SK-N-SH treated with all-trans-retinoic acid at 6 μM for 48 hours (cell line): ENCODE measurements around the gene PRDM11.

Source experiments
- ATAC-seq: fragments of 200-7000 bp; cut with Tn5 transposase; 3 replicates; pipeline ENCODE4 v1.9.1; 2020; ENCODE audit warnings: mild to moderate bottlenecking, moderate library complexity
- ARNTL ChIP-seq: fragments of 450-650 bp; formaldehyde crosslinking; IDR thresholded peaks from 2 replicates; pipeline ENCODE4 v1.5.0; 2020; ENCODE audit warnings: low read depth, mild to moderate bottlenecking, moderate library complexity, borderline replicate concordance
- BACH2 ChIP-seq: fragments of 250-450 bp; sonication (Bioruptor Pico); IDR thresholded peaks from 2 replicates; pipeline ENCODE4 v1.9.0; 2021; ENCODE audit warnings: mild to moderate bottlenecking, borderline replicate concordance
- CSDC2 ChIP-seq: fragments of 250-450 bp; sonication (Bioruptor Pico); IDR thresholded peaks from 2 replicates; pipeline ENCODE4 v1.5.0; 2020; ENCODE audit warnings: mild to moderate bottlenecking, moderate library complexity
- ESRRG ChIP-seq: fragments of 250-450 bp; sonication (Bioruptor Pico); IDR thresholded peaks from 2 replicates; pipeline ENCODE4 v1.6.1; 2021; ENCODE audit warnings: mild to moderate bottlenecking
- GLIS3 ChIP-seq: fragments of 250-450 bp; sonication (Bioruptor Pico); IDR thresholded peaks from 2 replicates; pipeline ENCODE4 v1.5.0; 2020; ENCODE audit warnings: mild to moderate bottlenecking, moderate library complexity
- ISL1 ChIP-seq: fragments of 250-450 bp; sonication (Bioruptor Pico); IDR thresholded peaks from 2 replicates; pipeline ENCODE4 v2.1.2; 2022; ENCODE audit warnings: mild to moderate bottlenecking, moderate library complexity
- OSR1 ChIP-seq: fragments of 250-450 bp; sonication (Bioruptor Pico); IDR thresholded peaks from 2 replicates; pipeline ENCODE4 v1.8.0; 2022; ENCODE audit warnings: moderate library complexity, mild to moderate bottlenecking, inconsistent platforms
- PPARA ChIP-seq: fragments of 250-450 bp; sonication (Bioruptor Pico); IDR thresholded peaks from 2 replicates; pipeline ENCODE4 v1.5.0; 2020; ENCODE audit warnings: mild to moderate bottlenecking, borderline replicate concordance
- RARB ChIP-seq: fragments of 250-450 bp; sonication (Bioruptor Pico); IDR thresholded peaks from 2 replicates; pipeline ENCODE4 v1.8.0; 2021; ENCODE audit warnings: mild to moderate bottlenecking, moderate library complexity
- SNAI2 ChIP-seq: fragments of 250-450 bp; sonication (Bioruptor Pico); IDR thresholded peaks from 2 replicates; pipeline ENCODE4 v1.5.0; 2020; ENCODE audit warnings: mild to moderate bottlenecking, moderate library complexity
- TCF4 ChIP-seq: fragments of 250-450 bp; sonication (Bioruptor Pico); IDR thresholded peaks from 2 replicates; pipeline ENCODE4 v1.8.0; 2021; ENCODE audit warnings: mild to moderate bottlenecking, moderate library complexity, borderline replicate concordance
- TOX ChIP-seq: fragments of 250-450 bp; sonication (Bioruptor Pico); IDR thresholded peaks from 2 replicates; pipeline ENCODE4 v1.8.0; 2021; ENCODE audit warnings: mild to moderate bottlenecking, moderate library complexity, borderline replicate concordance
- TSHZ2 ChIP-seq: fragments of 250-450 bp; sonication (Bioruptor Pico); IDR thresholded peaks from 2 replicates; pipeline ENCODE4 v1.5.0; 2020; ENCODE audit warnings: mild to moderate bottlenecking, moderate library complexity
- ZC3H10 ChIP-seq: fragments of 250-450 bp; sonication (Bioruptor Pico); IDR thresholded peaks from 2 replicates; pipeline ENCODE4 v1.5.1; 2021; ENCODE audit warnings: mild to moderate bottlenecking, moderate library complexity
- ZFP3 ChIP-seq: fragments of 250-450 bp; sonication (Bioruptor Pico); IDR thresholded peaks from 2 replicates; pipeline ENCODE4 v1.5.0; 2020; ENCODE audit warnings: mild to moderate bottlenecking, moderate library complexity
- ZFP30 ChIP-seq: fragments of 450-650 bp; formaldehyde crosslinking; IDR thresholded peaks from 2 replicates; pipeline ENCODE4 v1.5.0; 2022; ENCODE audit warnings: mild to moderate bottlenecking, moderate library complexity
- ZNF565 ChIP-seq: fragments of 450-650 bp; formaldehyde crosslinking; conservative IDR thresholded peaks from 2 replicates; pipeline ENCODE4 v1.5.0; 2020; ENCODE audit warnings: low read depth, mild to moderate bottlenecking, moderate library complexity
- ZNF70 ChIP-seq: fragments of 450-650 bp; formaldehyde crosslinking; IDR thresholded peaks from 2 replicates; pipeline ENCODE4 v1.5.0; 2020; ENCODE audit warnings: mild to moderate bottlenecking, moderate library complexity
- ZNF8 ChIP-seq: fragments of 450-650 bp; formaldehyde crosslinking; IDR thresholded peaks from 2 replicates; pipeline ENCODE4 v1.5.0; 2020; ENCODE audit warnings: mild to moderate bottlenecking, moderate library complexity
- TF ChIP-seq, protein P1 (sequence below): fragments of 250-450 bp; sonication (Bioruptor Pico); IDR thresholded peaks from 2 replicates; pipeline ENCODE4 v1.8.0; 2021; ENCODE audit warnings: low read depth, mild to moderate bottlenecking, moderate library complexity, borderline replicate concordance
- TF ChIP-seq, protein P2 (sequence below): fragments of 250-450 bp; sonication (Bioruptor Pico); IDR thresholded peaks from 2 replicates; pipeline ENCODE4 v1.5.1; 2020; ENCODE audit warnings: low read depth, mild to moderate bottlenecking, moderate library complexity
- TF ChIP-seq, protein P3 (sequence below): fragments of 250-450 bp; sonication (Bioruptor Pico); IDR thresholded peaks from 2 replicates; pipeline ENCODE4 v1.8.0; 2020; ENCODE audit warnings: mild to moderate bottlenecking, moderate library complexity, borderline replicate concordance

PRDM11 gene

DNA sequence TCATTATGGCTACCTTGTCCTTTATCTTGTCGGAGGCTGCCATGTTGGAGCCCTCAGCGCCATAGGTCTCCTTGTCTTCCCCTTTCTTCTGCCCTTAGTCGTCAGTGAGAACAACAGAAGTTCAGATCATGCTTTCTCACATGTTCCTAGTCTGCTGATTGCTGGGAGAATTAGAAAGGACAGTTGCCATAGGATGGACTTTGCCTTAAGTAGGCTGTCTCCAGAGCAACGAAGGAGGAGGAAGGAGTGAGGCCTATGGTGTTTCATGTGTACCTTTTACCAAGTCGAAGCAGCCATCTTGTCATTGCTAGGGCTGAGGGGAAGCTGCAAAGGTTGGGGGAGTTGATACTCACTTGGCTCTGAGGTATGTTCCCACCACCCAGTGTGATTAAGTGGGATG lies 77.1 kb downstream of the PRDM11 start:
- TF ChIP-seq TOX (CRISPR knock-in tag) (no peak), RARB (no peak), ZFP3 (no peak), ZNF70 (no peak), BACH2 (CRISPR knock-in tag) (no peak), ZFP30 (CRISPR knock-in tag) (no peak), CSDC2 (no peak), TSHZ2 (no peak), GLIS3 (CRISPR knock-in tag) (no peak), ZNF8 (CRISPR knock-in tag) (no peak), OSR1 (CRISPR knock-in tag) (no peak), ISL1 (CRISPR knock-in tag) (no peak), ESRRG (no peak), ARNTL (CRISPR knock-in tag) (no peak), ZNF565 (CRISPR knock-in tag) (no peak), SNAI2 (no peak)
- TF ChIP-seq, protein P1, sequence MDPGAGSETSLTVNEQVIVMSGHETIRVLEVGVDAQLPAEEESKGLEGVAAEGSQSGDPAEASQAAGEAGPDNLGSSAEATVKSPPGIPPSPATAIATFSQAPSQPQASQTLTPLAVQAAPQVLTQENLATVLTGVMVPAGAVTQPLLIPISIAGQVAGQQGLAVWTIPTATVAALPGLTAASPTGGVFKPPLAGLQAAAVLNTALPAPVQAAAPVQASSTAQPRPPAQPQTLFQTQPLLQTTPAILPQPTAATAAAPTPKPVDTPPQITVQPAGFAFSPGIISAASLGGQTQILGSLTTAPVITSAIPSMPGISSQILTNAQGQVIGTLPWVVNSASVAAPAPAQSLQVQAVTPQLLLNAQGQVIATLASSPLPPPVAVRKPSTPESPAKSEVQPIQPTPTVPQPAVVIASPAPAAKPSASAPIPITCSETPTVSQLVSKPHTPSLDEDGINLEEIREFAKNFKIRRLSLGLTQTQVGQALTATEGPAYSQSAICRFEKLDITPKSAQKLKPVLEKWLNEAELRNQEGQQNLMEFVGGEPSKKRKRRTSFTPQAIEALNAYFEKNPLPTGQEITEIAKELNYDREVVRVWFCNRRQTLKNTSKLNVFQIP (CRISPR knock-in tag): no peak
- TF ChIP-seq, protein P2, sequence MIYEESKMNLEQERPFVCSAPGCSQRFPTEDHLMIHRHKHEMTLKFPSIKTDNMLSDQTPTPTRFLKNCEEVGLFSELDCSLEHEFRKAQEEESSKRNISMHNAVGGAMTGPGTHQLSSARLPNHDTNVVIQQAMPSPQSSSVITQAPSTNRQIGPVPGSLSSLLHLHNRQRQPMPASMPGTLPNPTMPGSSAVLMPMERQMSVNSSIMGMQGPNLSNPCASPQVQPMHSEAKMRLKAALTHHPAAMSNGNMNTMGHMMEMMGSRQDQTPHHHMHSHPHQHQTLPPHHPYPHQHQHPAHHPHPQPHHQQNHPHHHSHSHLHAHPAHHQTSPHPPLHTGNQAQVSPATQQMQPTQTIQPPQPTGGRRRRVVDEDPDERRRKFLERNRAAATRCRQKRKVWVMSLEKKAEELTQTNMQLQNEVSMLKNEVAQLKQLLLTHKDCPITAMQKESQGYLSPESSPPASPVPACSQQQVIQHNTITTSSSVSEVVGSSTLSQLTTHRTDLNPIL: no peak
- TF ChIP-seq, protein P3, sequence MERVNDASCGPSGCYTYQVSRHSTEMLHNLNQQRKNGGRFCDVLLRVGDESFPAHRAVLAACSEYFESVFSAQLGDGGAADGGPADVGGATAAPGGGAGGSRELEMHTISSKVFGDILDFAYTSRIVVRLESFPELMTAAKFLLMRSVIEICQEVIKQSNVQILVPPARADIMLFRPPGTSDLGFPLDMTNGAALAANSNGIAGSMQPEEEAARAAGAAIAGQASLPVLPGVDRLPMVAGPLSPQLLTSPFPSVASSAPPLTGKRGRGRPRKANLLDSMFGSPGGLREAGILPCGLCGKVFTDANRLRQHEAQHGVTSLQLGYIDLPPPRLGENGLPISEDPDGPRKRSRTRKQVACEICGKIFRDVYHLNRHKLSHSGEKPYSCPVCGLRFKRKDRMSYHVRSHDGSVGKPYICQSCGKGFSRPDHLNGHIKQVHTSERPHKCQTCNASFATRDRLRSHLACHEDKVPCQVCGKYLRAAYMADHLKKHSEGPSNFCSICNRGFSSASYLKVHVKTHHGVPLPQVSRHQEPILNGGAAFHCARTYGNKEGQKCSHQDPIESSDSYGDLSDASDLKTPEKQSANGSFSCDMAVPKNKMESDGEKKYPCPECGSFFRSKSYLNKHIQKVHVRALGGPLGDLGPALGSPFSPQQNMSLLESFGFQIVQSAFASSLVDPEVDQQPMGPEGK (CRISPR knock-in tag): no peak
- ATAC-seq: no peak

- TF ChIP-seq PPARA (CRISPR knock-in tag): no peak
- no peak for TF ChIP-seq OSR1 (CRISPR knock-in tag)
- no peak for TF ChIP-seq TSHZ2
- TF ChIP-seq BACH2 (CRISPR knock-in tag): no peak
- no peak for TF ChIP-seq RARB
- no peak for ATAC-seq
These were observed 78.3 kb downstream of the PRDM11 start for GRCh38 chr11:45224766-45225165.

DNA sequence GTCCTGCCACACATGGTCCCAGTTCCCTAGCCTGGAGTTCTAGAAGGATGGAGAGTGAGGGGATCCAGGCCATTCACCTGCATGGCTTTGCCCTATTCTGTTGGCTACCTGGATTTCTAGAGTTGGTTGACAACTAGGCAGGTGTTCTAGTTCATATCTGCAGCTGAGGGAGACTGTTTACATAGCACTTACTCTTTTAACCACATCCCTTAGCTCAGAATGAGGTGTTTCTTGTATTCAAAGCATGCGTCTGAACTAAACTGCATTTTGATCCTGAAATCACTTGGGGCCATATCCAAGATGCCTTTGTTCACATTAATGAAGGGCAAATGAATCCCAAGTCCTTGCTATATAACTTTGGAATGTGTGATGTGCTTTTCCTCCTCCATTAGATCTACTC lies 78.8 kb downstream of the PRDM11 start:
- no peak for ATAC-seq
- no peak for TF ChIP-seq OSR1 (CRISPR knock-in tag)
- TF ChIP-seq, protein P3 (CRISPR knock-in tag): no peak
- TF ChIP-seq ESRRG: no peak
- TF ChIP-seq ZNF70: no peak
- TF ChIP-seq ARNTL (CRISPR knock-in tag): no peak
- TF ChIP-seq ISL1 (CRISPR knock-in tag): no peak
- no peak for TF ChIP-seq ZC3H10
- no peak for TF ChIP-seq TCF4
